MG63 (cell line): Measurements from ENCODE around the gene ATXN7L2. TPM values are rescaled to one million over a fixed set of nuclear protein-coding genes. Genes with fewer than 3 reads are reported as not detected.

Experiments used
- total RNA-seq: library from RNA; depleted of rRNA; stranded (reverse); fragments of >200 nt; shearing (Covaris generic); gene quantifications from 2 replicates; pipeline ENCODE4 v1.2.3, GENCODE V29; 2014; ENCODE audit warnings: low replicate concordance; rRNA removed

ATXN7L2 gene
- total RNA-seq, 1 experiment from 2014 or later: 10.4 TPM

Other genes starting within 250 kb of the ATXN7L2 start
- 0.76 and 1.2 TPM in 2 replicates for gene CELSR2, start 234.4 kb upstream of the ATXN7L2 start, total RNA-seq
- 38.5 and 67.0 TPM in 2 replicates for gene PSRC1, start 200.8 kb upstream of the ATXN7L2 start, total RNA-seq
- gene MYBPHL, start 176.9 kb upstream of the ATXN7L2 start, total RNA-seq: not detected in 2 replicates
- gene SORT1, start 86.0 kb upstream of the ATXN7L2 start, total RNA-seq: 0.07 and 0.46 TPM in 2 replicates
- gene PSMA5, start 57.5 kb upstream of the ATXN7L2 start, total RNA-seq: 304 and 1,327 TPM in 2 replicates
- 0.46 TPM in 1 of 2 replicates, not detected in the other for gene SYPL2, start 17.4 kb upstream of the ATXN7L2 start, total RNA-seq
- gene CYB561D1, start 10.2 kb downstream of the ATXN7L2 start, total RNA-seq: 2.2 and 6.7 TPM in 2 replicates
- gene AMIGO1, start 25.8 kb downstream of the ATXN7L2 start, total RNA-seq: 0.20 and 1.3 TPM in 2 replicates
- gene GPR61, start 56.0 kb downstream of the ATXN7L2 start, total RNA-seq: not detected in 2 replicates
- gene GNAI3, start 64.7 kb downstream of the ATXN7L2 start, total RNA-seq: 17.0 and 20.1 TPM in 2 replicates
- gene GNAT2, start 135.7 kb downstream of the ATXN7L2 start, total RNA-seq: 0.10 TPM in 1 of 2 replicates, not detected in the other
- 119 and 172 TPM in 2 replicates for gene AMPD2, start 135.9 kb downstream of the ATXN7L2 start, total RNA-seq
- 27.9 and 33.5 TPM in 2 replicates for gene GSTM4, start 172.2 kb downstream of the ATXN7L2 start, total RNA-seq
- gene GSTM2, start 184.2 kb downstream of the ATXN7L2 start, total RNA-seq: 20.0 and 22.2 TPM in 2 replicates
- 67.7 and 86.1 TPM in 2 replicates for gene GSTM1, start 203.9 kb downstream of the ATXN7L2 start, total RNA-seq
- not detected in 2 replicates for gene GSTM5, start 228.3 kb downstream of the ATXN7L2 start, total RNA-seq